Epithelial cell of esophagus (primary cell): ENCODE measurements around the gene STRIT1.

ENCODE experiments used
- DNase-seq: peaks from one replicate; pipeline ENCODE4 v3.0.0; 2010; ENCODE audit warnings: low read depth
- H3K4me3 ChIP-seq: 2 replicates; pipeline ENCODE4 v1.5.1; 2011; ENCODE audit warnings: mild to moderate bottlenecking, low read length, control low read depth
- CTCF ChIP-seq: IDR thresholded peaks from 2 replicates; pipeline ENCODE4 v1.5.1; 2011; ENCODE audit warnings: low read depth, mild to moderate bottlenecking, low read length, control low read depth, inconsistent platforms; ENCODE audit not compliant: insufficient read depth; ENCODE audit errors: missing control alignments

Gene STRIT1

GRCh38 chr3:155326244-155326643, 32.8 kb upstream of the STRIT1 start:
- no peak for DNase-seq
- H3K4me3 ChIP-seq, result no peak overlapping the region
- no peak for TF ChIP-seq CTCF

- no peak for TF ChIP-seq CTCF
- no peak overlapping the region for H3K4me3 ChIP-seq
- DNase-seq, result no peak
These were observed 31.9 kb upstream of the STRIT1 start for GRCh38 chr3:155325263-155325835.

- DNase-seq, result peak; percentile 77
- peak; percentile 80 for TF ChIP-seq CTCF
- H3K4me3 ChIP-seq, result no peak overlapping the region
These were observed 29.7 kb upstream of the STRIT1 start for GRCh38 chr3:155323063-155323666.

- DNase-seq, result no peak
- no peak for TF ChIP-seq CTCF
- H3K4me3 ChIP-seq, result no peak overlapping the region
These were observed 27.9 kb upstream of the STRIT1 start for GRCh38 chr3:155321418-155321817.

GRCh38 chr3:155320934-155321333, 27.5 kb upstream of the STRIT1 start:
- no peak for DNase-seq
- TF ChIP-seq CTCF, result no peak
- no peak overlapping the region for H3K4me3 ChIP-seq

GRCh38 chr3:155318740-155319139, 25.3 kb upstream of the STRIT1 start:
- TF ChIP-seq CTCF, result no peak
- no peak overlapping the region for H3K4me3 ChIP-seq
- no peak for DNase-seq

- H3K4me3 ChIP-seq, result no peak overlapping the region
- DNase-seq, result no peak
- no peak for TF ChIP-seq CTCF
These were observed 23.7 kb upstream of the STRIT1 start for GRCh38 chr3:155317211-155317610.
